ENCODE measurements around the gene TRPM3.
"Not testable (repeated sequence)": the region's sequence is repeated elsewhere in the genome, so short reads cannot be mapped to it uniquely, and the experiment has no call there.

TRPM3 gene

GRCh38 chr9:70668751-70669150 lies 452.7 kb downstream of the TRPM3 start:
- Mint-ChIP-seq H3K36me3 (no peaks in the 10 kb centered on the region), H3K4me3 (no peak overlapping the region), H3K4me1 (peaks cover 19% of the 10 kb centered on the region), H3K27ac (no peak overlapping the region), H3K9me3 (no peaks in the 10 kb centered on the region)
- DNase-seq (ENCODE audit: low spot score in 2 of 2) (no peak), ATAC-seq (no peak)

- Mint-ChIP-seq H3K4me1 (no peaks in the 10 kb centered on the region), H3K9me3 (no peaks in the 10 kb centered on the region), H3K27ac (no peak overlapping the region), H3K4me3 (no peak overlapping the region), H3K36me3 (no peaks in the 10 kb centered on the region)
- ATAC-seq, result no peak
- DNase-seq (ENCODE audit: low spot score in 2 of 2), result no peak
These were observed 462.7 kb downstream of the TRPM3 start for GRCh38 chr9:70658765-70659164.

- Mint-ChIP-seq H3K4me1 (no peaks in the 10 kb centered on the region), H3K4me3 (no peak overlapping the region), H3K9me3 (no peaks in the 10 kb centered on the region), H3K36me3 (no peaks in the 10 kb centered on the region), H3K27ac (no peak overlapping the region)
- DNase-seq (ENCODE audit: low spot score in 2 of 2) (no peak), ATAC-seq (no peak)
These were observed 465.1 kb downstream of the TRPM3 start for GRCh38 chr9:70656281-70656680.

GRCh38 chr9:70654144-70654543 lies 467.3 kb downstream of the TRPM3 start:
- Mint-ChIP-seq H3K27ac (no peak overlapping the region), H3K4me3 (no peak overlapping the region), H3K9me3 (no peaks in the 10 kb centered on the region), H3K36me3 (no peaks in the 10 kb centered on the region), H3K4me1 (no peaks in the 10 kb centered on the region)
- ATAC-seq (no peak), DNase-seq (ENCODE audit: low spot score in 2 of 2) (no peak)

GRCh38 chr9:70644627-70645026 lies 476.8 kb downstream of the TRPM3 start:
- not testable (repeated sequence) for H3K36me3 Mint-ChIP-seq; H3K4me3 Mint-ChIP-seq; H3K9me3 Mint-ChIP-seq; DNase-seq (ENCODE audit: low spot score in 2 of 2); ATAC-seq; H3K4me1 Mint-ChIP-seq; H3K27ac Mint-ChIP-seq

GRCh38 chr9:70642341-70642740 lies 479.1 kb downstream of the TRPM3 start:
- Mint-ChIP-seq H3K27ac (no peak overlapping the region), H3K4me1 (no peaks in the 10 kb centered on the region), H3K9me3 (no peaks in the 10 kb centered on the region), H3K36me3 (no peaks in the 10 kb centered on the region), H3K4me3 (no peak overlapping the region)
- DNase-seq (ENCODE audit: low spot score in 2 of 2), result no peak
- no peak for ATAC-seq

GRCh38 chr9:70641631-70642030 lies 479.8 kb downstream of the TRPM3 start:
- Mint-ChIP-seq H3K4me1 (no peaks in the 10 kb centered on the region), H3K27ac (no peak overlapping the region), H3K4me3 (no peak overlapping the region), H3K9me3 (no peaks in the 10 kb centered on the region), H3K36me3 (no peaks in the 10 kb centered on the region)
- DNase-seq (ENCODE audit: low spot score in 2 of 2), result no peak
- ATAC-seq, result no peak

- Mint-ChIP-seq H3K4me3 (no peak overlapping the region), H3K36me3 (no peaks in the 10 kb centered on the region), H3K4me1 (no peaks in the 10 kb centered on the region), H3K9me3 (no peaks in the 10 kb centered on the region), H3K27ac (no peak overlapping the region)
- ATAC-seq, result no peak
- DNase-seq (ENCODE audit: low spot score in 2 of 2), result no peak
These were observed 480.4 kb downstream of the TRPM3 start for GRCh38 chr9:70641031-70641430.

- Mint-ChIP-seq H3K4me3 (no peak overlapping the region), H3K27ac (no peak overlapping the region), H3K9me3 (no peaks in the 10 kb centered on the region), H3K4me1 (no peaks in the 10 kb centered on the region), H3K36me3 (no peaks in the 10 kb centered on the region)
- no peak for DNase-seq (ENCODE audit: low spot score in 2 of 2)
- no peak for ATAC-seq
These were observed 481.3 kb downstream of the TRPM3 start for GRCh38 chr9:70639853-70640814.

GRCh38 chr9:70635790-70636189 lies 485.6 kb downstream of the TRPM3 start:
- DNase-seq (ENCODE audit: low spot score in 2 of 2) (no peak), ATAC-seq (no peak)
- no peaks in the 10 kb centered on the region for H3K4me1 Mint-ChIP-seq
- H3K9me3 Mint-ChIP-seq, result no peaks in the 10 kb centered on the region
- H3K27ac Mint-ChIP-seq, result no peak overlapping the region
- no peak overlapping the region for H3K4me3 Mint-ChIP-seq
- no peaks in the 10 kb centered on the region for H3K36me3 Mint-ChIP-seq

GRCh38 chr9:70634696-70635095 lies 486.7 kb downstream of the TRPM3 start:
- Mint-ChIP-seq H3K36me3 (no peaks in the 10 kb centered on the region), H3K27ac (no peak overlapping the region), H3K4me3 (no peak overlapping the region), H3K4me1 (peaks cover 4% of the 10 kb centered on the region), H3K9me3 (no peaks in the 10 kb centered on the region)
- DNase-seq (ENCODE audit: low spot score in 2 of 2) (no peak), ATAC-seq (no peak)

- no peak for DNase-seq (ENCODE audit: low spot score in 2 of 2)
- no peak for ATAC-seq
- H3K9me3 Mint-ChIP-seq, result no peaks in the 10 kb centered on the region
- H3K27ac Mint-ChIP-seq, result no peak overlapping the region
- H3K4me1 Mint-ChIP-seq, result peaks cover 6% of the 10 kb centered on the region
- no peak overlapping the region for H3K4me3 Mint-ChIP-seq
- no peaks in the 10 kb centered on the region for H3K36me3 Mint-ChIP-seq
These were observed 490.4 kb downstream of the TRPM3 start for GRCh38 chr9:70630971-70631370.

GRCh38 chr9:70629080-70629685 lies 492.2 kb downstream of the TRPM3 start:
- not testable (repeated sequence) for H3K9me3 Mint-ChIP-seq; H3K4me3 Mint-ChIP-seq; DNase-seq (ENCODE audit: low spot score in 2 of 2); H3K27ac Mint-ChIP-seq; H3K4me1 Mint-ChIP-seq; H3K36me3 Mint-ChIP-seq; ATAC-seq

GRCh38 chr9:70625078-70625477 lies 496.3 kb downstream of the TRPM3 start:
- no peaks in the 10 kb centered on the region for H3K36me3 Mint-ChIP-seq
- H3K4me3 Mint-ChIP-seq, result no peak overlapping the region
- peaks cover 6% of the 10 kb centered on the region for H3K4me1 Mint-ChIP-seq

GRCh38 chr9:70618784-70619183 lies 502.6 kb downstream of the TRPM3 start:
- H3K4me3 Mint-ChIP-seq, result no peak overlapping the region
- ATAC-seq (no peak), DNase-seq (ENCODE audit: low spot score in 2 of 2) (no peak)
- no peaks in the 10 kb centered on the region for H3K4me1 Mint-ChIP-seq
- no peaks in the 10 kb centered on the region for H3K36me3 Mint-ChIP-seq
- no peak overlapping the region for H3K27ac Mint-ChIP-seq
- H3K9me3 Mint-ChIP-seq, result no peaks in the 10 kb centered on the region

More at GRCh38 chr9:70625078-70625477, 496.3 kb downstream of the TRPM3 start:
- no peak overlapping the region for H3K27ac Mint-ChIP-seq
- ATAC-seq (no peak), DNase-seq (ENCODE audit: low spot score in 2 of 2) (no peak)
- no peaks in the 10 kb centered on the region for H3K9me3 Mint-ChIP-seq
